Ammon's horn (tissue), 1 donor: Measurements from ENCODE around the gene JMJD1C.
"Not testable (repeated sequence)": the region's sequence is repeated elsewhere in the genome, so short reads cannot be mapped to it uniquely, and the experiment has no call there.

Experiments used
- DNase-seq: peaks from one replicate; pipeline ENCODE4 v3.0.0-alpha.2; 2016; ENCODE audit warnings: low spot score

The JMJD1C gene

DNA sequence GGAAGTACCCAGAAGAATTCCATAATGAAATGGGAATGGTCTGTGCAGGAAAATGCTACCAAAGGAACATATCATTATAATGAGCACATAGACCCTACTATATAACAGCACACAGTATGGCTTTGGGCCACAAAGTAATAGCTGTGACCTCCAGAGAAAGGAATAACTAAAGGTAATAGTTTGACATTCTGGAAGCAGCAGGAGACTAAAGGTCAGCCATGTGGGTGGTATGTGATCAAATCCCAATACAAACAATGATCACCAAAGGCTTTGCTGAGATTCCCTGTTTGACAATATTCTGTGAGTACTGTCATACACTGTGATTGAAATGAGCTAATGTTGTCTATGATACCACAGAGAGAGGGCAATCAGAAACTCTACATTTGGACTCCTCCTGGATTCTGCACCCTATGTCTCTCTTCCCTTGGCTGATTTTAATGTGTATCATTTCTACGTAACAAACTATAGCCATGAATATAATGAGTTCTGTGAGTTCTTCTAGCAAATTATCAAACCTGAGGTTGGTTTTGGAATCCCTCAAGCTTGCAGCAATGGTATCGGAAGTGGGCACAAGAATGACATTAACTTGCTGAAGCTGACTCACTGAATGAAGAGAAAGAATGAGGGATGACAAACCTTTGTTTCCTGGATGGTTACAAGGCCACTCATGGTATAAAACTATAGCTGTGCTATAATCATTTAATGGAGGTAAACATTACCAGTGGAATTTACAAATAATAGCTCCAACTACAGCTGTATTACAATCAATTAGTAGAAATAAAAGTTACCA, 99.6 kb downstream of the JMJD1C start:
- no peak for DNase-seq

DNA sequence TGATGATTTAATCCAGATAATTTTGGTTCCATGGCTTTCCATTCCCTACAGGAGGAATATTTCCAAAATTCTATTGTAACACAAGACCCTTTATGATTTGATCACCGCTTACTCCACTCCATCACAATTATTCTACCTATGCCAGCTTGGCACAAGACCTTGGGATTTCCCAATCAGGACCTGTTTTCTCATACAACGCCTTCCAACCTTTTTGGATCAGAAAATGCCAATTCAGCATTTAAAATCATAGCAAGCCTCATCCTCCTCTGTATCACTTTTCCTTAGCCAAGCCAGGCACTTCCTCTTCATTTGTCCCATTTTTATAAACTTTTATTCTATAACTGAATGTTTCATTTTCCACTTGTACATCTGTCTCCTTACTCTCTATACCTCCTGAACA, 100.9 kb downstream of the JMJD1C start:
- DNase-seq = no peak

DNA sequence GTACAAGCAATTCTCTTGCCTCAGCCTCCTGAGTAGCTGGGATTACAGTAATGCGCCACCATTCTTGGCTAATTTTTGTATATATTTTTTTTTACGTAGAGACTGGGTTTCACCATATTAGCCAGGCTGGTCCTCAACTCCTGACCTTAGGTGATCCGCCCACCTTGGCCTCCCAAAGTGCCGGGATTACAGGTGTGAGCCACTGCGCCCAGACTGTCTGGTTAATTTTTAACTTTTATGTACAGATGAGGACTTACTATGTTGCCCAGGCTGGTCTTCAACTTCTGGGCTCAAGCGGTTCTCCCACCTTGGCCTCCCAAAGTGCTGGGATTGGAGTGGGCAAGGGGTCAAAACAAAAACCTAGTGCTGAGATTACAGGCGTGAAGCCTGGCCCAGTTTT, 101.8 kb downstream of the JMJD1C start:
- DNase-seq = no peak

DNA sequence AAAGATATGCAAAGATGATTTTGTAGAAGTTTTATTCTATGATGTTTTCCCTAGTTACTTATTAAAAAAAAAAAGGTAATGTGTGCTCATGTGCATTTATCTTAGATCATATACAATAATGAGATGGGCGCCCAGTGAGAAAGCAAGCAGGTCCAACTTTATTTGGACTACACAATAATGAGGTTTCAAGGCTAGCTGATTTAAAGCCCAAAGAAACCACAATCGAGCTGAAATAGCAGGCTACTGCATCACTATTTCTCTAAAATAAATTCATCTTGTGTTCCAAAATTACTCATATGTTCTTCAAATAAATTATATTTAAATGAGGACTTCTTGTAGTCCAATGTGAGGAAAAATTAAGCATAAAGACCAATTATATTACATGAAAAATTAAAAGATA, 110.1 kb downstream of the JMJD1C start:
- no peak for DNase-seq

DNA sequence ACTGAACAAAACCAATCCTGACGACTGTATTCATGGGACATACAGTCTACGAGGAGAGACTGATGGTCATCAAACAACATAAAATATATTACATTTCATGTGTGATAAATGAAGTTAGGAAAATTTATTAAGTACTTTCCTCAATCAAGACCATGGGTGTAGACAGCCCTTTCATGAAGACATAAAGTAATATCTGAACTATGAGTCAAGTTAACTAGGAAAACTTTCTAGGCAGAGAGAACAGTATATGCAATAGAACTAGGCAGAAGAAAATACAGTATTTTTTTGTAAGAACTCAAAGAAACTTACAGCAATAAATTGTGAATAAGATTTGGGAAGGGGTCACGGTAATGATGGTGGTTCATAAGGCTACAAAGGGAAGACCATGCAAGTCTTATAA, 112.8 kb downstream of the JMJD1C start:
- DNase-seq = no peak

DNA sequence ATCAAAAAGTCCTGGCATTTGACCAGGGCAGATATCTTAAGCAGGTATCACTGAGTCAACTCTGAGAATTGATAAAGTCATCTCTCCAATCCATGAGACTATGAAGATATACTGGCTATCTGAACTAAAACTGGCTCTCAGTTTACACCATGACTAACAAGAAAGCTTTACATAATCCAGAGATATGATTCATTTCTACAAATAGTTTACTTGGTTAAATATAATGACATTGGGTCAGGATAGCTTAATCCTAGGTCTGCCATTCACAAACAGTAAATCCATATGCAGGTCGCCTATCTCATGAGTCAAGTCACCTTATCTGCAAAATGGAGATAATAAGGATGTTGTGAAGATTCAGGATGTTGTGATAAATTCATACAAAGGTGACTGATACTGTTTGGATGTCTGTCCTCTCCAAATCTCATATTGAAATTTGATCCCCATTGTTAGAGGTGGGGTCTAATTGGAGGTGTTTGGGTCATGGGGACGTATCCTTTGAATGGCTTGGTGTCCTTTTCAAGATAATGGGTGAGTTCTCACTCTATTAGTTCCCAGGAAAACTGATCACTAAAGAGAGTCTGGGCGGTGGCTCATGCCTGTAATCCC, 117.4 kb downstream of the JMJD1C start:
- no peak for DNase-seq

DNA sequence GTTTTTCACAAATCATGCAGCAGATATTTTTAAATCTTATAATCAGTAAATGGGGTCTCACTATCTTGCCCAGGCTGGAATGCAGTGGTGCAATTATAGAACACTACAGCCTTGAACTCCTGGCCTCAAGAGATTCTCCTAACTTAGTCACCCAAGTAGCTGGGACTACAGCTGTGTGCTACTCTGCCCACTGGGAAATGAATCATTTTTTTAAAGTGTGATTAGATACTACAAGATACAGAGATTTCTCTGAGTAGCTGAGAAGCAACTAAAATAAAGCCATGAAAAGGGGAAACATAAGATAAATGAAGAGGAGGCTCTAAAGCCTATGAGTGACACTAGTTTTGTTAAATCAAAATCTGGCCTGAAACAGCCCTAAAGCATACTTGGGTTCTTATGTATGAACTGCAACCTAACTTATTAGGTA, 119.7 kb downstream of the JMJD1C start:
- no peak for DNase-seq

DNA sequence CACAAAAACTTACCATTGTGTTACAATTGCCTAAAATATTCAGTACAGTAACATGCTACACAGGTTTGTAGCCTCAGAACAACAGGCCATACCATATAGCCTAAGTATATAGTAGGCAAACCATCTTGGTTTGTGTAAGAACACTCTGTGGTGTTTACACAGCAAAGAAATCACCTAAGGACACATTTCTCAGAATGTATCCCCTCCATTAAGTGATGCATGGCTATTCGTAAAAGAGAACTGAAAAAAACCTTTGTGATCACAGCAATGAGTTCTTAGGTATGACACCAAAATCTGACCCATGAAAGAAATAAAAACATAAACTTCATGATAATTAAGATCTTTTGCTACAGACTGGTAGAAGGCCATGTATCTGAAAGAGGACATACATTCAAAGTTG, 121.5 kb downstream of the JMJD1C start:
- no peak for DNase-seq

DNA sequence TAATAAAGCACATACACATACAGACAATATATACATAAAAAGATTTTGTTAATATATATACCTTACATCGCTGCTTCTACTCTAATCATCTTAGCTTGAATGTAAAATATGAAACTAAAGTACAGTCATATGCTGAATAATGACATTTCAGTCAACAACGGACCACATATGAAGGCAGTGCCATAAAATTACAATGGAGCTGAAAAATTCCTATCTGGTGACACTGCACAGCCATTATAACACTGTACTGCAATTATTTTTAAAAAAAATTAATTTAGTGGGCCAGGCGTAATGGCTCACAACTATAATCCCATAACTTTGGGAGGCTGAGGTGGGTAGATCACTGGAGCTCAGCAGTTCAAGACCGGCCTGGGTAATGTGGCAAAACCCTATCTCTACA, 122.3 kb downstream of the JMJD1C start:
- no peak for DNase-seq

DNA sequence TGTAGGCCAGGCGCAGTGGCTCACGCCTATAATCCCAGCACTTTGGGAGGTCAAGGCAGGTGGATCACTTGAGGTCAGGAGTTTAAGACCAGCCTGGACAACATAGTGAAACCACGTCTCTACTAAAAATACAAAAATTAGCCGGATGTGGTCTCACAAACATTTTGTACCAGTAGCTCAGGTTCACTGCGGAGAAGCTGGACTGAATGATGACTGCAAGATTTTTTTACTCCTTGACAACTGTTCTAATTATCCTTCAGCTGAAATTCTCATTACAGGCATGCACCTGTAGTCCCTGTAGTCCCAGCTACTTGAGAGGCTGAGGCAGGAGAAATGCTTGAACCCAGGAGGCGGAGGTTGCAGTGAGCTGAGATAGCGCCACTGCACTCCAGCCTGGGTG, 126.1 kb downstream of the JMJD1C start:
- DNase-seq = not testable (repeated sequence)

DNA sequence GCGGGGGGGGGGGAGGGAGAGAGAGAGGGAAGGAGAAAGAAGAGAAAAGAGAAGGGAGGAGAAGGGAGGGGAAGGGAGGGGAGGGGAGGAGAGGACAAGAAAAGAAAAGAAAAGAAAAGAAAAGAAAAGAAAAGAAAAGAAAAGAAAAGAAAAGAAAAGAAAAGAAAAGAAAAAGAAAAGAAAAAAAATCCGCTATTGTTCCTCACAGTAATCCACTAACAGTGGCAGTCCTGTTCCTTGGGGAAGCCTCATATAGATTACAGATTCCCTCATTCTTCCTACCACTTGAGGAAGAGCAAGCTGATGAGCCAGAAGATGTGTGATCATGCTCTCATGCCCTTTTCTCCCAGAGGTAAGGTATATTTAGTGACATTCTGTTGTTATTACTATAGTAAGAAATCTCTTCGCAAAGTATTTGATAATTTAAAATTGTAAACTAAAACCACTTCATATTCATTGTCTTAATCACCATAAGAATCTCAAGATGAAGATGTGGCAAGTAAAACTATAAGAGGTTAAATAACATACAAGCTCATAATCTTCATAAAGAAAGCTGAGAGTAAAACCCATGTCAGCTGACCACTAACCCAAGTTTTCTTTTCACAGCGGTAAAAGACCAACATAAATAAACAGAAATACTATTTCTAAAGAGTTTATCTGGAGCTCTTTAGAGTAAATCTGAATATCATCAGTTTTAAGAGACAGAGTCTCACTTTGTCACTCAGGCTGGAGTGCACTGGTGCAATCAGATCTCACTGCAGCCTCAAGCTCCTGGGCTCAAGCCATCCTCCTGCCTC, 128.1 kb downstream of the JMJD1C start:
- DNase-seq = no peak

DNA sequence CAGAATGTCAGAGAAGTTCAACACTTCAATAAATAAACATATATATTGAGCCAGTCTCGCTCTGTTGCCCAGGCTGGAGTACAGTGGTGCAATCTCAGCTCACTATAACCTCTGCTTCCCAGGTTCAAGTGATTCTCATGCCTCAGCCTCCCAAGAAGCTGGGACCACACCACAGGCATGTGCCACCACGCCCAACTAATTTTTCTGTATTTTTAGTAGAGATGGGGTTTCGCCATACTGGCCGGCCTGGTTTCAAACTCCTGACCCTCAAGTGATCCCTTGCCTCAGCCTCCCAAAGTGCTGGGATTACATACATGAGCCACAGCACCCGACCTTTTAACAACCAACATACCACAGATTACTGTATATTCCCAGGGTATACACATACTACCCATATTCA, 134.2 kb downstream of the JMJD1C start:
- DNase-seq = no peak

DNA sequence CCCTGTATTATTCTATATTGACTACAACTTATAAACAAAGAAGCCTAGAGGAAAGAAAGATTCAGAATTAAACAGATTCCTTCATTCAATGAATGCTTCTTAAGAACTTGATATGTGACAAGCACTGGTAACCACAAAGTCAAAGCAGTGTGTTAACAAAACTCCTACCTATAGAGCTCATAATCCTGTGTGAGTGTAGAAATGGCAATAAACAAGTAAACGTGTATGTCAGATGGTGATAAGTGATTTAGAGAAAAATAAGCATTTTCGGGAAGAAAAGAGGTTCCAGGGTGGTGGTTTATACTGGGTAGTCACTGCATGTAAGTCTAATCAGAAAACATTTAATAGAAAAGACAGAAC, 141.3 kb downstream of the JMJD1C start:
- no peak for DNase-seq

DNA sequence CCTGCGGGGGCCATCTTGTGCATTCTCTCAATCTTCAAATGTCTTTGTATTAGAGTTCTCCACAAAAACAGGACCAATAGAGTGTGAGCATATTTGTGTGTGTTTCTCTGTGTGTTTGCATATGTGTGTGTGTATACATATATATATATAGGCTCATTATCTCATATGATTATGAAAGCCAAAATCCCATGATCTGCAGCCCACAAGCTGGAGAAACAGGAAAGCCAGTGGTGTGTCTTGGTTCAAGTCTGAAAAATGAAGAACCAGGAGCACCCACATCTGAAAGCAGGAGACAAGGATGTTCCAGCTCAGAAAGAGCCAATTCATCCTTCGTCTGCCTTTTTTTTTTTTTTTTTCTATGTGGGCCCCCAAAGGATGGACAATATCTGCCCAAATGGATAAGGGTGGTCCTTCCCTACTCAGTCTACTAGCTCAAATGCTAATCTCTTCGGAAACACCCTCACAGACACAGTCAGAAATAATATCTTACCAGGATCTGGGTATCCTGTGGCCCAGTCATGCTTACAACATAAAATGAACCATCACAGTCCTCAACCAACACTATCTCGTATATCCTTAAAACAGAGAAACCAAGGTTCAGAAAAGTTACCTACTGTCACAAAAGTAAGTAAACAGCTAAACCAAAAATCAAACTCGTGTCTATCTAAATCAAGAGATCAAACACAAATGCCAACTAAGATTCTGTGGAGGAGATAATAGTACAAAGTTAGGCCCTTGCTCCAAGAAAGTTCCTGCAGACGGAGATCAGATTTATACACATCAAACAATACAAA, 141.9 kb downstream of the JMJD1C start:
- DNase-seq = no peak

DNA sequence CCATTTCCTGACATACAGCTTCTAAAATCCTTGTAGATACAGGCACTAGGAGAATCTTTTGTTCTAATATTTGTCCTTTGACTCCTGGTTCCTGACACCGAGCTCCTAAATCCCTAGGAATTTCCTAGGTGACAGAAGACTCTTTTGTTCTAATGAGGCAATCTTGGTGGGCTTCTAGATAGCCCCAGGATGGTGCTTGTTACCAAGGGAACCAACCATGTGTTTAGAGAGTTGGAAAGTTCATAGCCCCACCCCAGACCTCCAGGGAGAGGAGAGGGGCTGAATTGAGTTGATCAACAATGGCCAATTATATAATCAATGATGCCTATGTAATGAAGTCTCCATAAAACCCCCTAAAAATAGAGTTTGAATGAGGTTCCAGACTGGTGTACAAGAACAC, 145.1 kb downstream of the JMJD1C start:
- no peak for DNase-seq

DNA sequence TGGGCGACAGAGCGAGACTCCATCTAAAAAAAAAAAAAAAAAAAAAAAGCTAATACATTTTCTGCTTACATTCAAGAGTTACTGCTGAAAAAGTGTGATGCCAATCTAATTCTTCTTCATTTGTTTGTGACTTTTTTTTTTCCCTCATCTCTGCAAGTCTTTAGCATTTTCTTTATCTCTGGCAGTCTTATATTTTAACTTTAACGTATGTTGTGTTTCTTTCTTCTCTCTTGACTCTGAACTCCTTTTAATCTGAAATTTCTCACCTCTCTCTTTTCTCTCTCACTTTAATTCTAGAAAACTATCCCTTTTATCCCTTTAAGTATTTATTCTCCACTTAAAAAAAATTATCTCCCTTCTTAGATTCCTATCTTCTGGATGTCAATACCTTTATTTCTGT, 146.5 kb downstream of the JMJD1C start:
- DNase-seq = no peak

DNA sequence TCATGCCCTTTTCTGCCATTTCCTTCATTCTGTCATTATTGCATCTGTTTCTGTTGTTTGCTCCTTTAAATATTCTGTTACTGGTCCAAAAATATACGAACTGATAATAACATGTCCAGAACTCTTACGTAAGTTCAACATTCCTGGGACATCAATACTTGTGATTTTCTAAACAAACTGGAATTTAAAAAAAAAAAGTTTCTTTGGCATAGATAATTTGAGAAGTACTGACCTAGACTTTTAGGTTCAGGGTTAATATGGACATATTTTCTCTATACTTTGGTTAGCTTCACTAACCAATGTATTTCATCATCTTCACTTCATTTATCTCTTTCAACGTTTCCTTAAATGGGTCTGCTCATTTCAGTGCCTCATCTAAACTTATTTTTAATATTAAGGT, 147.3 kb downstream of the JMJD1C start:
- DNase-seq = no peak

DNA sequence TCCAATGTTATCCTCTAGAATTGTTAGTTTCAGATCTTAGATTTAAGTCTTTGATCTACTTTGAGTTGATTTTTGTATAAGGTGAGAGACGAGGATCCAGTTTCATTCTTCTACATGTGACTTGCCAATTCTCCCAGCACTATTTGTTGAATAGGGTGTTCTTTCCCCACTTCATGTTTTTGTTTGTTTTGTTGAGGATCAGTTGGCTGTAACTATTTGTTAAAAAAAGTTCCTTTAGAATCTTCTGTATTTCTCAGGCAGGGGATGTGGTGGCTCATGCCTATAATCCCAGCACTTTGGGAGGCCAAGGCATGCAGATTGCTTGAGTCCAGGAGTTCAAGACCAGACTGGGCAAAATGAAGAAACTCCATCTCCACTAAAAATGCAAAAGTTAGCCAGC, 151.8 kb downstream of the JMJD1C start:
- DNase-seq = no peak

DNA sequence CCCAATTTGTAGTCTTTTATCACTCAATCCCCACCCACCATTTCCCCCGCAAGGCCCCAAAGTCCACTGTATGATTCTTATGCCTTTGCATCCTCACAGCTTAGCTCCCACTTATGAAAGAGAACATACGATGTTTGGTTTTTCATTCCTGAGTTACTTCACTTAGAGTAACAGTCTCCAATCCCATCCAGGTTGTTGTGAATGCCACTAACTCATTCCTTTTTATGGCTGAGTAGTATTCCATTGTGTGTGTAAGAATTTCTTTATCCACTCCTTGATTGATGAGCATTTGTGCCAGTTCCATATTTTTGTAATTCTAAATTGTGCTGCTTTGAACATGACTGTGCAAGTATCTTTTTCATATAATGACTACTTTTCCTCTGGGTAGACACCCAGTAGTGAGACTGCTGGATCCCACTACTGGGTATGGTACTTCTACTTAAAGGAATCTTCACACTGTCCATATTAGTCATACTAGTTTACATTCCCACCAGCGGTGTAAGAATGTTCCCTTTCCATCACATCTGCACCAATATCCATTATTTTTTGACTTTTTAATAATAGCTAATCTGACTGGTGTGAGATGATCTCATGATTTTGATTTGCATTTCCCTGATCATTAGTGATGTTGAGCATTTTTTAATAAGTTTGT, 152.6 kb downstream of the JMJD1C start:
- no peak for DNase-seq

DNA sequence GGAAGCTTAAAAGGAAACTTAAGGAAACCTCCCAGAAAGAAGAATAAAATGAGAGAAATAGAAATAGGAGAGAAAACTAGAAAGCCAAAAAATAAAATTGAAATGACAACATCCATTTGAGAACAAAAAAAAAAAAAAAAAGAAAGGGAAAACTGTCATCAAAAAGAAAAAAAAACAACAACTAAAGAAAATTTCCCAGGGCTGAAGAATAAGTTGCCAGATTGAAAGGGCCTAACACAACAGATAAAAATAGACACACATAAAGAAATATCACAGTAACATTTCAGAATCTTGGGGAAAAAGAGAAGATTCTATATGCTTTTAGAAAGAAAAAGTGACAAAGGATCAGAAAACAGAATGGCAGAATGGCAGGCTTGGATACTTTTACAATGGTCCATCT, 157.1 kb downstream of the JMJD1C start:
- no peak for DNase-seq

DNA sequence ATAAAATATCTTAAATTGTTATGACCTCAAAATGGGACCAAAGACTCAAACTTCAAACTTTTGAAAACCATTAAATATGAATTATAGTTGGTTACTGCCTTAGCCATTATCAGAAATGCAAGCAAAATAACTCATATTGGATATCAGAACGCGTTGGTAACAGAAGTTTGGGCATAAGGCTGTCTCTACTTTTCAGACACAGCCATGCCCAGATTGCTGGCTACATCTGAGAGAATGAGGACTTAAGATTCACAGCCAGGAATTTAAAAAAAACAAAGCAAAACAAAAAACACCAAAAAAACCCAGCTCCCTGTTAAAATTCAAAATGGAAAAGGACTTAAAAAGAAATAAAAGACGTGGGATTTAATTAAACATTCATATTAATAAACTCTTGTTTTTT, 161.6 kb downstream of the JMJD1C start:
- DNase-seq = peak; percentile 36

DNA sequence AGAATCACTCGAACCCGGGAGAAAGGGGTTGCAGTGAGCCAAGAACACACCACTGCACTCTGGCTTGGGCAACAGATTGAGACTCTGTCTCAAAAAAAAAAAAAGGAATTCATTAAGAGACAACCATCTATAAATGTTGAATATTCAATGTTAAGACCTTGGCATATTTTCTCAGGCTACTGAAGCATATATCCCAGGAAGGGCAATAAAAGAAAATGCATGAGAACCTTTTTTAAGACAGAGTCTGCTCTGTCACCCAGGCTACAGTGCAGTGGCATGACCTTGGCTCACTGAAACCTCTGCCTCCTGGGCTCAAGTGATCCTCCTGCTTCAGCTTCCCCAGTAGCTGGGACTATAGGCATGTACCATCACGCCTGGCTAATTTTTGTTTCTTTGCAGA, 165.0 kb downstream of the JMJD1C start:
- DNase-seq = no peak
